ENCODE results near the gene CIB4.

CIB4 gene

GRCh38 chr2:26614216-26615138, 26.7 kb downstream of the CIB4 start:
- H3K27me3 ChIP-seq (ENCODE audit: control insufficient read depth in 3 of 3, insufficient read depth in 3 of 3, low read depth in 1 of 3, low read length in 3 of 3): peaks cover 0 to 27% (median 1%) of the 10 kb centered on the region in 3 experiments
- H3K27ac ChIP-seq (replicated peaks; ENCODE audit: low read length): no peak overlapping the region
- no peak for DNase-seq (ENCODE audit: low spot score)

GRCh38 chr2:26613241-26614215, 27.6 kb downstream of the CIB4 start:
- Histone ChIP-seq H3K4ac (ENCODE audit: low read length) (no peak overlapping the region), H3K18ac (ENCODE audit: low read length) (peak overlapping the region; percentile 54), H3K36me3 (replicated peaks in 1 of 2; ENCODE audit: control insufficient read depth in 2 of 2, insufficient read depth in 2 of 2, low read length in 2 of 2) (no peaks in the 10 kb centered on the region), H4K8ac (ENCODE audit: low read depth, low read length) (no peak overlapping the region), H4K91ac (ENCODE audit: low read depth, low read length, poor library complexity) (no peak overlapping the region), H3K23ac (ENCODE audit: low read depth, low read length, poor library complexity) (no peak overlapping the region), H3K79me1 (ENCODE audit: low read depth, low read length) (no peaks in the 10 kb centered on the region), H3K27ac (replicated peaks; ENCODE audit: low read length) (no peak overlapping the region), H3K27me3 (ENCODE audit: control insufficient read depth in 3 of 3, insufficient read depth in 3 of 3, low read depth in 1 of 3, low read length in 3 of 3) (peaks cover 0 to 18% (median 0%) of the 10 kb centered on the region in 3 experiments), H2BK12ac (ENCODE audit: low read length) (no peak overlapping the region), H3K4me3 (ENCODE audit: low read length in 2 of 2) (no peak overlapping the region), H2BK120ac (ENCODE audit: low read depth, low read length) (peak overlapping the region; percentile 35), H2AK5ac (ENCODE audit: low read depth, low read length) (no peak overlapping the region), H3K4me2 (ENCODE audit: insufficient read depth, low read length, poor library complexity, severe bottlenecking) (no peak overlapping the region), H3K14ac (ENCODE audit: low read length) (no peak overlapping the region), H3K9me3 (replicated peaks in 1 of 2; ENCODE audit: control insufficient read depth in 2 of 2, insufficient read depth in 1 of 2, low read depth in 1 of 2, low read length in 2 of 2) (no peaks in the 10 kb centered on the region), H2AFZ (ENCODE audit: low read length) (peak overlapping the region; percentile 79), H2BK15ac (ENCODE audit: low read length) (no peak overlapping the region), H3K9ac (ENCODE audit: low read depth, low read length, poor library complexity) (no peak overlapping the region), H2BK5ac (ENCODE audit: low read length) (no peak overlapping the region), H3K4me1 (ENCODE audit: control insufficient read depth in 2 of 2, insufficient read depth in 1 of 2, low read depth in 1 of 2, low read length in 2 of 2) (peaks cover 37 to 52% of the 10 kb centered on the region in 2 donors)
- DNase-seq (ENCODE audit: low spot score): no peak
- WGBS, 2 donors (ENCODE audit: extremely low coverage in 2 of 2, insufficient read length in 2 of 2, insufficient replicate concordance in 1 of 2): no CpG with 5 or more reads among the region's 13 CpGs

More at GRCh38 chr2:26614216-26615138, 26.7 kb downstream of the CIB4 start:
- H3K4me1 ChIP-seq (ENCODE audit: control insufficient read depth in 2 of 2, insufficient read depth in 1 of 2, low read depth in 1 of 2, low read length in 2 of 2): peaks cover 36 to 43% of the 10 kb centered on the region in 2 donors
- no CpG with 5 or more reads among the region's 18 CpGs for WGBS, 2 donors (ENCODE audit: extremely low coverage in 2 of 2, insufficient read length in 2 of 2, insufficient replicate concordance in 1 of 2)
- no peak overlapping the region for H3K14ac ChIP-seq (ENCODE audit: low read length)
- no peaks in the 10 kb centered on the region for H3K36me3 ChIP-seq (replicated peaks in 1 of 2; ENCODE audit: control insufficient read depth in 2 of 2, insufficient read depth in 2 of 2, low read length in 2 of 2)
- H2BK120ac ChIP-seq (ENCODE audit: low read depth, low read length): no peak overlapping the region
- no peak overlapping the region for H3K9ac ChIP-seq (ENCODE audit: low read depth, low read length, poor library complexity)
- no peak overlapping the region for H2BK5ac ChIP-seq (ENCODE audit: low read length)
- H2AK5ac ChIP-seq (ENCODE audit: low read depth, low read length): no peak overlapping the region
- H3K4me3 ChIP-seq (ENCODE audit: low read length in 2 of 2): no peak overlapping the region
- H3K79me1 ChIP-seq (ENCODE audit: low read depth, low read length): no peaks in the 10 kb centered on the region
- H3K23ac ChIP-seq (ENCODE audit: low read depth, low read length, poor library complexity): no peak overlapping the region
- no peak overlapping the region for H2BK12ac ChIP-seq (ENCODE audit: low read length)
- no peak overlapping the region for H3K4ac ChIP-seq (ENCODE audit: low read length)
- H4K8ac ChIP-seq (ENCODE audit: low read depth, low read length): no peak overlapping the region
- no peaks in the 10 kb centered on the region for H3K9me3 ChIP-seq (replicated peaks in 1 of 2; ENCODE audit: control insufficient read depth in 2 of 2, insufficient read depth in 1 of 2, low read depth in 1 of 2, low read length in 2 of 2)
- H2AFZ ChIP-seq (ENCODE audit: low read length): peak overlapping the region; percentile 79
- peak overlapping the region; percentile 32 for H3K18ac ChIP-seq (ENCODE audit: low read length)
- H4K91ac ChIP-seq (ENCODE audit: low read depth, low read length, poor library complexity): no peak overlapping the region
- H2BK15ac ChIP-seq (ENCODE audit: low read length): no peak overlapping the region
- H3K4me2 ChIP-seq (ENCODE audit: insufficient read depth, low read length, poor library complexity, severe bottlenecking): no peak overlapping the region

- H3K14ac ChIP-seq (ENCODE audit: low read length): no peak overlapping the region
- no peak overlapping the region for H4K8ac ChIP-seq (ENCODE audit: low read depth, low read length)
- H3K36me3 ChIP-seq (replicated peaks in 1 of 2; ENCODE audit: control insufficient read depth in 2 of 2, insufficient read depth in 2 of 2, low read length in 2 of 2): no peaks in the 10 kb centered on the region
- no peaks in the 10 kb centered on the region for H3K9me3 ChIP-seq (replicated peaks in 1 of 2; ENCODE audit: control insufficient read depth in 2 of 2, insufficient read depth in 1 of 2, low read depth in 1 of 2, low read length in 2 of 2)
- H2AFZ ChIP-seq (ENCODE audit: low read length): peak overlapping the region; percentile 17
- no peak overlapping the region for H3K4ac ChIP-seq (ENCODE audit: low read length)
- no peak overlapping the region for H2BK15ac ChIP-seq (ENCODE audit: low read length)
- H3K4me3 ChIP-seq (ENCODE audit: low read length in 2 of 2): no peak overlapping the region
- no peak for DNase-seq (ENCODE audit: low spot score)
- no peak overlapping the region for H3K4me2 ChIP-seq (ENCODE audit: insufficient read depth, low read length, poor library complexity, severe bottlenecking)
- peaks cover 0 to 9% (median 0%) of the 10 kb centered on the region in 3 experiments for H3K27me3 ChIP-seq (ENCODE audit: control insufficient read depth in 3 of 3, insufficient read depth in 3 of 3, low read depth in 1 of 3, low read length in 3 of 3)
- peak overlapping the region; percentile 35 for H2BK120ac ChIP-seq (ENCODE audit: low read depth, low read length)
- no peak overlapping the region for H3K27ac ChIP-seq (replicated peaks; ENCODE audit: low read length)
- H3K23ac ChIP-seq (ENCODE audit: low read depth, low read length, poor library complexity): no peak overlapping the region
- H3K4me1 ChIP-seq (ENCODE audit: control insufficient read depth in 2 of 2, insufficient read depth in 1 of 2, low read depth in 1 of 2, low read length in 2 of 2): peaks cover 36 to 54% of the 10 kb centered on the region in 2 donors
- no CpG with 5 or more reads among the region's 8 CpGs for WGBS, 2 donors (ENCODE audit: extremely low coverage in 2 of 2, insufficient read length in 2 of 2, insufficient replicate concordance in 1 of 2)
- no peak overlapping the region for H2BK5ac ChIP-seq (ENCODE audit: low read length)
- no peak overlapping the region for H3K9ac ChIP-seq (ENCODE audit: low read depth, low read length, poor library complexity)
- H2AK5ac ChIP-seq (ENCODE audit: low read depth, low read length): peak overlapping the region; percentile 30
- H3K79me1 ChIP-seq (ENCODE audit: low read depth, low read length): no peaks in the 10 kb centered on the region
- H4K91ac ChIP-seq (ENCODE audit: low read depth, low read length, poor library complexity): no peak overlapping the region
- no peak overlapping the region for H2BK12ac ChIP-seq (ENCODE audit: low read length)
- peak overlapping the region; percentile 54 for H3K18ac ChIP-seq (ENCODE audit: low read length)
These were observed 28.5 kb downstream of the CIB4 start for GRCh38 chr2:26612522-26613240.

Data from neuronal stem cell (in vitro differentiated cells).